Measurements from ENCODE around the gene HTATIP2.
A peak's percentile ranks its signal among the peaks of the same experiment; 100 is the strongest.
"Not testable (repeated sequence)": the region's sequence is repeated elsewhere in the genome, so short reads cannot be mapped to it uniquely, and the experiment has no call there.

The HTATIP2 gene

GRCh38 chr11:20363500-20364340, at the start of gene HTATIP2:
HTATIP2 (plus strand) TSS chr11:20363714; CDS start chr11:20364238, 524 bp downstream.
- ATAC-seq = peak; percentile 68 to 69

DNA sequence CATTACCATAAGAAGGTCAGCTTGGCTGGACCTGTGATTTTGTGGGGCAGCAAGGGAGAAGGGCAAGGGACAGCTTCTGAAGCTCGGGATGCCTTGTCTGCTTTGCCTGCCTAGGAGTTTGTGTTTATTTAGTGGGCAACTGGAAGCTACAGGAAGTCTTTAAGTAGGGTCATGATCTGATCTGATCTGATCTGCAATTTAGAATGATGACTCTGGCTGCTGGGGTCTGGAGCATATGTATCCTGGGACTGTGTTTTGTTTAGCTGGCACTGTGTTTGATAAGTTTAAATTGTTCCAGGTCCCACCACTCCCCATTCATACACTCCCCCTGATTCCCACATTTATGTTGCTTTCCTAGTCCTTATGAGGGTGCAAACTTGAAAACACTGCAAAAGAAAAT, 47.7 kb upstream of the HTATIP2 start:
- no peak for ATAC-seq

- no peak for ATAC-seq
Observed at GRCh38 chr11:20321177-20321576, 42.3 kb upstream of the HTATIP2 start.

- ATAC-seq = no peak
Observed at GRCh38 chr11:20327377-20327935, 36.1 kb upstream of the HTATIP2 start.

GRCh38 chr11:20336056-20336455, 27.5 kb upstream of the HTATIP2 start:
- ATAC-seq = no peak

- ATAC-seq = no peak
Observed at GRCh38 chr11:20337526-20338154, 25.9 kb upstream of the HTATIP2 start.

DNA sequence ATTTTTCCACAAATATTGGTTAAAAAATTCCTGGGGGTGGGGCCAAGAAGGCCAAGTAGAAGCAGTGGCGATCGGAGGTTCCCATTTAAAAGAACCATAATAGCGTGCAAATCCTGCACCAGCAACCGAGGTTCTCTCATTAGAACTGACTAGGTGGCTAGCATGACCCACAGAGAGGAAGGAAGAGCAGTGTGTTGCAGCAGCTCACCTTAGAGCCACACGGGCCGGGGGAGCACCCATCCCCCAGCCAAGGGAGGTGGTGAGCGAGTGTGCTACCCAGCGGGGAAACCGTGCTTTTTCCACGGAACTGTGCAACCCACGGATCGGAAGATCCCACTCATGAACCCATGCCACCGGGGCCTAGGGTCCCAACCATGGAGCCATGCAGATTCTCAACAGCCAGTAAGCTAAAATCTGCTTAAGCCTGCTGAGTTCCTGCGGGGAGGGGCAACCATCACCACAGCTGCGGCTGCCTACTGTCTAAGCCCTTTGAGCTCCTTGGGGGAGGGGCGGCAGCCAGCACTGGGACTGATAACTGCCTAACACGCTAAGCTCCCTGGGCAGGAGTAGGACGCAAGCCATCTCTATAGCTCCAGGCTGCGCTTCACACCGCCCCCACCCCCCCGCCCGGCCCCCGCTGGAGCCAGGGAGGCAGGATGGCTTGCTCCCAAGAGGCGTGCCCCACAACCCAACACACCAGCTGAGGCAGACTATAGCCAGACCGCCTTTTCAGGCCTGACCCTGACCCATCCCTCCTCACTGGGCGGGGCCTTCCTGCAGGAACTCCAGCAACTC, 21.0 kb upstream of the HTATIP2 start:
- no peak for ATAC-seq

GRCh38 chr11:20351136-20351535, 12.4 kb upstream of the HTATIP2 start:
- no peak for ATAC-seq

GRCh38 chr11:20351751-20352262, 11.7 kb upstream of the HTATIP2 start:
- no peak for ATAC-seq

GRCh38 chr11:20353829-20354434, 9.6 kb upstream of the HTATIP2 start:
- no peak for ATAC-seq

- peak; percentile 76 for ATAC-seq
Observed at GRCh38 chr11:20355221-20356219, 8.0 kb upstream of the HTATIP2 start.

DNA sequence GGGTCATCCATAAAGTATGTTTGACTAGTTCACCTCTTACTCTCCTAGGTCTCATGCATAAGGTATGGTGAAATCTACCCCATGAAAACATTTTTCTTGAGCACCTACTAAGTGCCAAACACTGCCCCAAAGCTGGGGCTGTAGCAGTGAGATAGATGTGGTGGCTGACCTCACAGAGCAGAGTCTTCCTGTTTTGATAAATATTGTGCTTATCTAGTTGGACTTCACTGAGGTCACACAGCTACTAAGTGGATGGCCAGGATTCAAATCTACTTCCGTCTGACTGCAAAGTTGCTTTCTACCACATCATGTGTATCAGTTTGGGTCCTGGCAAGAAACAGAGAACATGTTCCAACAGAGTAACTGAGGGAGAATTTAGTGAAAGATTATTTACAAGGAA, 6.4 kb upstream of the HTATIP2 start:
- ATAC-seq = no peak

GRCh38 chr11:20360650-20361049, 2.9 kb upstream of the HTATIP2 start:
- peak; percentile 32 to 42 for ATAC-seq

- no peak for ATAC-seq
Observed at GRCh38 chr11:20362481-20362880, 1.0 kb upstream of the HTATIP2 start.

DNA sequence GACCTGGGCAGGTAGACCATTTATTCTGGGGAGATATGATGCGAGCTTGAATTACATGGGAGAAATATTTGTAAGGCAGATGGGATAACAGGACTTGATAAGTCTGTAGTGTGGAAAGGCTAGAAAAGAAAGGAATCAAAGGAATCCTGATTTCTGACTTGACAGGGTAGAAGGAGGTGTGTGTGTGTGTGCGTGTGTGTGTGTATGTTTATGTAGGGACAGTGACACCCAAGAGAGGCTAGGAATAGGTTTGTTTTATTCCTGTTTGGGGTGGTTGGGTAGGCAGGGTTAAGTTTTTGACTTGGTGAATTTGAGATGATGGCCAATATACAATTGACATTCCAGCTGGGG, 390 bp upstream of the HTATIP2 start:
- no peak for ATAC-seq

GRCh38 chr11:20364341-20364792, 853 bp downstream of the HTATIP2 start:
- no peak for ATAC-seq

DNA sequence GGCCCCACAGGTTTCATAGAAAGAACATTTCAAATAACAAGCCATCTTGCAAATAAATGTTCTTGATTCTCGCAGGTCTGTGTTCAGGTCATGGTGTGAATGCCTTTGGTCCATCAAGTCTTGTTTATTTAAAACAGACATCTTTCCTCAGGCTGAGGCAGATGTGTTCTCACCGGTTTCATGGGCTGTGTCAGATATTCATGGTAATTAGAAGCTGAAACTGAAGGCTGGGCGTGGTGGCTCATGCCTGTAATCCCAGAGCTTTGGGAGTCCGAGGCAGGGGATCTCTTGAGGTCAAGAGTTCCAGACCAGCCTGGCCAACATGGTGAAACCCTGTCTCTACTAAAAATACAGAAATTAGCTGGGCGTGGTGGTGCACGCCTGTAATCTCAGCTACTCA, 2.0 kb downstream of the HTATIP2 start:
- not testable (repeated sequence) for ATAC-seq

- peak; percentile 81 to 84 for ATAC-seq
Observed at GRCh38 chr11:20367313-20367948, 3.9 kb downstream of the HTATIP2 start.

GRCh38 chr11:20368438-20368837, 4.9 kb downstream of the HTATIP2 start:
- ATAC-seq = no peak

DNA sequence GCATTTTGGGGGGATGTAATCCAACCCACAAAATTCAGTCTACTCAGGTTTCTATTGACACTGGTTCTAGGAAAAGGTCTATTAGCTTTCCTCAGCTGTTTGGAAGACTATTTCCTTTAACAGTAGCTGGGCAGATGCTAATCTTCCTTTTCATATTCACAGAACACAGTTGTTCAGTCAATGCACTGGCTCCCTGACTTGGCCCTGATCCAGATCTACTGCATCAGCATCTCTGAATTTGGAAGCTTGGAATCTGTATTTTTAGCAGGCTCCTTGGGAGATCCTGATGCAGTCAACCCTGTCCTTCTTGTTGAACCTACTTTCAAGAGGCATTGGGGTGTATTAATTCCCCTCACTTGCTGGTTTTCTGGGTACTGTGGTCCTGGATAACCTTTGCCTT, 6.3 kb downstream of the HTATIP2 start:
- ATAC-seq = no peak

All from activated CD4-positive, CD25-positive, alpha-beta regulatory T cell treated with anti-CD3 and anti-CD28 coated beads, Interleukin-2, amount 50 U/mL, for 24 hours (primary cell).